GM12891 (cell line): ENCODE measurements around the gene DENND6A.
"Not testable (repeated sequence)": the region's sequence is repeated elsewhere in the genome, so short reads cannot be mapped to it uniquely, and the experiment has no call there.

ENCODE experiments used
- POLR2AphosphoS5 ChIP-seq: IDR thresholded peaks from 2 replicates; pipeline ENCODE4 v1.6.1; 2011; ENCODE audit warnings: low read depth, low read length, control low read depth
- SPI1 ChIP-seq: IDR thresholded peaks from 2 replicates; pipeline ENCODE4 v1.6.1; 2011; ENCODE audit warnings: low read depth, low read length, control low read depth
- TAF1 ChIP-seq: IDR thresholded peaks from 2 replicates; pipeline ENCODE4 v1.6.1; 2011; ENCODE audit warnings: low read depth, low read length, control low read depth

DNA sequence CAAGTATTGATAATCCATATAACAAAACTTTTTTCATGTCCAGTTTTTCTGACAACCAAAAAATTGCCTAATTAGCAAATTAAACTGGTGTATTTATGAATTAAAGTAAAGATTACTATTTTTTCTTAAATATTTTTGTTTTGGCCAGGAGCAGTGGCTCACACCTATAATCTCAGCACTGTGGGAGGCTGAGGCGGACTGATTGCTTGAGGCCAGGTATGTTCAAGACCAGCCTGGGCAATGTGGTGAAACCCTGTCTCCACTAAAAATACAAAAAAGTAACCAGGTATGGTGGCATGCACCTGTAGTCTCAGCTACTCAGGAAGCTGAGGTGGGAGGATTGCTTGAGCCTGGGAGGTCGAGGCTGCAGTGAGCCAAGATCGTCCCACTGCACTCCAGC is 12.5 kb upstream of the DENND6A start:
- not testable (repeated sequence) for TF ChIP-seq SPI1, TAF1, POLR2AphosphoS5
